Thyroid gland (tissue), 4 donors: ENCODE results near the gene TCERG1L.

Experiments
- POLR2A ChIP-seq, 2 donors: fragments of 450-650 bp; IDR thresholded peaks; one replicate each; pipeline ENCODE4 v1.6.1; 2017; ENCODE audit warnings: antibody characterized with exemption in 2 of 2, mild to moderate bottlenecking in 2 of 2, moderate library complexity in 1 of 2
- TF ChIP-seq, protein P1 (sequence below), 6 experiments: fragments of 200-600 bp in 3 of 6; fragments of 450-650 bp in 3 of 6; sonication (generic) in 3 of 6; IDR thresholded peaks; one replicate each; pipeline ENCODE4 v1.5.1; 2016 to 2019; ENCODE audit warnings: antibody characterized with exemption in 6 of 6, mild to moderate bottlenecking in 2 of 6, inconsistent platforms in 1 of 6, moderate library complexity in 1 of 6

GRCh38 chr10:131237991-131238651 is 73.4 kb downstream of the TCERG1L start:
- TF ChIP-seq POLR2A (IDR thresholded peaks at IDR 0.05) = no peak
- TF ChIP-seq, protein P1, sequence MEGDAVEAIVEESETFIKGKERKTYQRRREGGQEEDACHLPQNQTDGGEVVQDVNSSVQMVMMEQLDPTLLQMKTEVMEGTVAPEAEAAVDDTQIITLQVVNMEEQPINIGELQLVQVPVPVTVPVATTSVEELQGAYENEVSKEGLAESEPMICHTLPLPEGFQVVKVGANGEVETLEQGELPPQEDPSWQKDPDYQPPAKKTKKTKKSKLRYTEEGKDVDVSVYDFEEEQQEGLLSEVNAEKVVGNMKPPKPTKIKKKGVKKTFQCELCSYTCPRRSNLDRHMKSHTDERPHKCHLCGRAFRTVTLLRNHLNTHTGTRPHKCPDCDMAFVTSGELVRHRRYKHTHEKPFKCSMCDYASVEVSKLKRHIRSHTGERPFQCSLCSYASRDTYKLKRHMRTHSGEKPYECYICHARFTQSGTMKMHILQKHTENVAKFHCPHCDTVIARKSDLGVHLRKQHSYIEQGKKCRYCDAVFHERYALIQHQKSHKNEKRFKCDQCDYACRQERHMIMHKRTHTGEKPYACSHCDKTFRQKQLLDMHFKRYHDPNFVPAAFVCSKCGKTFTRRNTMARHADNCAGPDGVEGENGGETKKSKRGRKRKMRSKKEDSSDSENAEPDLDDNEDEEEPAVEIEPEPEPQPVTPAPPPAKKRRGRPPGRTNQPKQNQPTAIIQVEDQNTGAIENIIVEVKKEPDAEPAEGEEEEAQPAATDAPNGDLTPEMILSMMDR (IDR thresholded peaks at IDR 0.05) = no peak
